Measurements from ENCODE around the gene RNF43.

GRCh38 chr17:58455491-58455890, 38.2 kb upstream of the RNF43 start:
- TF ChIP-seq CTCF (IDR thresholded peaks at IDR 0.05; ENCODE audit: low read depth, low read length) = no peak
- no peak for TF ChIP-seq MAX (IDR thresholded peaks at IDR 0.05; ENCODE audit: low read depth, low read length)
- TF ChIP-seq POLR2A (IDR thresholded peaks at IDR 0.05; ENCODE audit: extremely low read depth, insufficient read length) = no peak
